HepG2 (cell line): ENCODE data around the gene FUOM. TPM values are rescaled to one million over a fixed set of nuclear protein-coding genes. Genes with fewer than 3 reads are reported as not detected.

Experiments
- DPF2 ChIP-seq: sonication (generic); formaldehyde crosslinking; IDR thresholded peaks from 2 replicates; pipeline ENCODE4 v1.4.0; 2020; ENCODE audit warnings: mild to moderate bottlenecking, low read depth, missing genetic modification reagents, borderline replicate concordance
- ELF3 ChIP-seq: IDR thresholded peaks from 2 replicates; pipeline ENCODE4 v1.6.1; 2016; ENCODE audit warnings: missing genetic modification reagents, missing compliant biosample characterization
- FOXM1 ChIP-seq: sonication (generic); formaldehyde crosslinking; IDR thresholded peaks from 2 replicates; pipeline ENCODE4 v1.5.0; 2020; ENCODE audit warnings: missing genetic modification reagents
- PAXIP1 ChIP-seq: sonication (generic); formaldehyde crosslinking; conservative IDR thresholded peaks from 2 replicates; pipeline ENCODE4 v1.4.0; 2020; ENCODE audit warnings: mild to moderate bottlenecking, missing genetic modification reagents, moderate library complexity
- RAD21 ChIP-seq: fragments of 450-650 bp; formaldehyde crosslinking; IDR thresholded peaks from 2 replicates; pipeline ENCODE4 v1.5.0; 2020; ENCODE audit warnings: mild to moderate bottlenecking
- RFX3 ChIP-seq: IDR thresholded peaks from 2 replicates; pipeline ENCODE4 v1.6.1; 2016; ENCODE audit warnings: missing biosample characterization, missing genetic modification reagents
- SOX6 ChIP-seq, 2 experiments: fragments of 450-650 bp in 1 of 2; sonication (generic) in 1 of 2; formaldehyde crosslinking in 1 of 2; IDR thresholded peaks; 2 replicates each; pipeline versions ENCODE4 v1.4.0 to v1.6.1; 2017 to 2020; ENCODE audit warnings: antibody characterized with exemption in 1 of 2, mild to moderate bottlenecking in 1 of 2, missing genetic modification reagents in 1 of 2
- TAF1 ChIP-seq: sonication (generic); formaldehyde crosslinking; IDR thresholded peaks from 2 replicates; pipeline ENCODE4 v1.4.0; 2020; ENCODE audit warnings: missing genetic modification reagents
- ZFYVE20 ChIP-seq: sonication (generic); formaldehyde crosslinking; IDR thresholded peaks from 2 replicates; pipeline ENCODE4 v1.8.0; 2023; ENCODE audit warnings: low read depth, mild to moderate bottlenecking, moderate library complexity, missing genetic modification reagents, borderline replicate concordance
- ZKSCAN1 ChIP-seq: fragments of 150-350 bp; IDR thresholded peaks from 2 replicates; pipeline ENCODE4 v1.6.1; 2014; ENCODE audit warnings: low read length
- ZNF253 ChIP-seq: sonication (generic); formaldehyde crosslinking; IDR thresholded peaks from 2 replicates; pipeline ENCODE4 v1.8.0; 2022; ENCODE audit warnings: mild to moderate bottlenecking, missing genetic modification reagents, borderline replicate concordance
- ZNF44 ChIP-seq: sonication (generic); formaldehyde crosslinking; IDR thresholded peaks from 2 replicates; pipeline ENCODE4 v1.5.1; 2020; ENCODE audit warnings: mild to moderate bottlenecking, missing genetic modification reagents
- polyA plus RNA-seq, 8 experiments: library from polyadenylated mRNA; depleted of rRNA in 3 of 8; stranded (reverse) in 7 of 8; unstranded in 1 of 8; fragments of >200 nt; fragmentation: Illumina TruSeq in 4 of 8; extraction: Trizol in 4 of 8; gene quantifications; 2 replicates each; pipeline versions ENCODE4 v1.2.1 to v1.2.3, GENCODE V29; 2011 to 2016; ENCODE audit warnings: low read depth in 4 of 8, missing spikeins in 1 of 8, mixed read lengths in 1 of 8; ENCODE audit not compliant: insufficient read depth in 1 of 8
- total RNA-seq, 5 experiments: library from RNA; depleted of rRNA; stranded (reverse); fragments of >200 nt; fragmentation: Illumina TruSeq; extraction: Trizol; gene quantifications; 2 replicates each; pipeline ENCODE4 v1.2.3, GENCODE V29; 2016; ENCODE audit warnings: low read depth in 1 of 5
- TF ChIP-seq, protein P1 (sequence below): sonication (generic); formaldehyde crosslinking; IDR thresholded peaks from 2 replicates; pipeline ENCODE4 v1.4.0; 2020; ENCODE audit warnings: missing genetic modification reagents, borderline replicate concordance
- TF ChIP-seq, protein P2 (sequence below): sonication (generic); formaldehyde crosslinking; IDR thresholded peaks from 2 replicates; pipeline ENCODE4 v1.5.1; 2020; ENCODE audit warnings: missing genetic modification reagents, mild to moderate bottlenecking, borderline replicate concordance
- TF ChIP-seq, protein P3 (sequence below): sonication (generic); formaldehyde crosslinking; IDR thresholded peaks from 2 replicates; pipeline ENCODE4 v1.8.0; 2023; ENCODE audit warnings: mild to moderate bottlenecking, missing genetic modification reagents
- TF ChIP-seq, protein P4 (sequence below): sonication (generic); formaldehyde crosslinking; IDR thresholded peaks from 2 replicates; pipeline ENCODE4 v1.4.0; 2020; ENCODE audit warnings: missing genetic modification reagents, borderline replicate concordance
- TF ChIP-seq, protein P5 (sequence below): sonication (generic); formaldehyde crosslinking; IDR thresholded peaks from 2 replicates; pipeline ENCODE4 v1.4.0; 2020; ENCODE audit warnings: missing genetic modification reagents

Gene FUOM
- total and polyA plus RNA-seq, 2 of the 13 experiments (the other 11 are each of a cell fraction or from before 2014, with no cell fraction given): 27.5 to 60.4 TPM

DNA sequence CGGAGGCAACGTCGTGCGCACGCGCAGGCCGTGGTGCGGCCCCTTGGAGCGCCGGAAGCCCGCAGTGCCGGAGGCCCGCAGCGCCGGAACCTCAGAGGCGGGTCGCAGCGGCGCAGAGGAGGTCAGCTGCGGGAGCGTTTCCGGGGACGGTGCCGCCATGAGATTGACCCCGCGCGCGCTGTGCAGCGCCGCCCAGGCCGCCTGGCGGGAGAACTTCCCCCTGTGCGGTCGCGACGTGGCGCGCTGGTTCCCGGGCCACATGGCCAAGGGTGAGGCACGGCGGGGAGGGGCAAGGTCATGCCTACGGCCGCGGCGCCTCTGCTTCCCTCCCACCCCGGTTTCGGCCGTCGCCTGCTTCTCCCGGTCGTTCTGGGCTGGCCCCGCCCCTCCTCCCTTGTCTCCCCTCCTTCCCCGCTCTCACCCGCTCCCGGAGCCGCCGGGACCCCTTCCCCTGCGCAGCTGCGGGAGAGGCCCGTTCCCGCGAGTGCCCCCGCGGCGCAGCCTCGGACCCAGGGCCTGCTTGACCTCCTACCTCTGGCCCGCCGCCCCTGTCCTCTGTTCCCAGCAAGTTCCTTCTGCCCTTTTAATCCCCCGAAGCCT, 36.3 kb upstream of the FUOM start, which contains the start of gene MTG1 (continued):
- peak; percentile 50 for TF ChIP-seq PAXIP1 (CRISPR knock-in tag)
- peak; percentile 77; the same call in 1 of the 2 replicates for TF ChIP-seq FOXM1 (CRISPR knock-in tag)
- TF ChIP-seq, protein P1, sequence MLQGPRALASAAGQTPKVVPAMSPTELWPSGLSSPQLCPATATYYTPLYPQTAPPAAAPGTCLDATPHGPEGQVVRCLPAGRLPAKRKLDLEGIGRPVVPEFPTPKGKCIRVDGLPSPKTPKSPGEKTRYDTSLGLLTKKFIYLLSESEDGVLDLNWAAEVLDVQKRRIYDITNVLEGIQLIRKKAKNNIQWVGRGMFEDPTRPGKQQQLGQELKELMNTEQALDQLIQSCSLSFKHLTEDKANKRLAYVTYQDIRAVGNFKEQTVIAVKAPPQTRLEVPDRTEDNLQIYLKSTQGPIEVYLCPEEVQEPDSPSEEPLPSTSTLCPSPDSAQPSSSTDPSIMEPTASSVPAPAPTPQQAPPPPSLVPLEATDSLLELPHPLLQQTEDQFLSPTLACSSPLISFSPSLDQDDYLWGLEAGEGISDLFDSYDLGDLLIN (CRISPR knock-in tag): peak; percentile 82; the same call in 1 of the 2 replicates
- no peak for TF ChIP-seq RFX3 (CRISPR knock-in tag)
- no peak for TF ChIP-seq SOX6 (IDR thresholded peaks at IDR 0.05)
- peak; percentile 48 for TF ChIP-seq SOX6 (CRISPR knock-in tag; IDR thresholded peaks at IDR 0.05)
- peak; percentile 79 for TF ChIP-seq ELF3 (CRISPR knock-in tag)
- no peak for TF ChIP-seq ZNF44 (CRISPR knock-in tag)
- TF ChIP-seq ZNF253 (CRISPR knock-in tag): peak; percentile 84; the same call in 1 of the 2 replicates
- no peak for TF ChIP-seq DPF2 (CRISPR knock-in tag)
- TF ChIP-seq, protein P2, sequence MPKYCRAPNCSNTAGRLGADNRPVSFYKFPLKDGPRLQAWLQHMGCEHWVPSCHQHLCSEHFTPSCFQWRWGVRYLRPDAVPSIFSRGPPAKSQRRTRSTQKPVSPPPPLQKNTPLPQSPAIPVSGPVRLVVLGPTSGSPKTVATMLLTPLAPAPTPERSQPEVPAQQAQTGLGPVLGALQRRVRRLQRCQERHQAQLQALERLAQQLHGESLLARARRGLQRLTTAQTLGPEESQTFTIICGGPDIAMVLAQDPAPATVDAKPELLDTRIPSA (CRISPR knock-in tag): no peak; the same call in 1 of the 2 replicates
- TF ChIP-seq ZFYVE20 (CRISPR knock-in tag): 0 out of 2 replicates have a peak, but pooled peaks have one; percentile 43
- TF ChIP-seq ZKSCAN1: no peak
- TF ChIP-seq RAD21: peak; percentile 73; the same call in 1 of the 2 replicates
- peak; percentile 95 for TF ChIP-seq TAF1
- TF ChIP-seq, protein P3, sequence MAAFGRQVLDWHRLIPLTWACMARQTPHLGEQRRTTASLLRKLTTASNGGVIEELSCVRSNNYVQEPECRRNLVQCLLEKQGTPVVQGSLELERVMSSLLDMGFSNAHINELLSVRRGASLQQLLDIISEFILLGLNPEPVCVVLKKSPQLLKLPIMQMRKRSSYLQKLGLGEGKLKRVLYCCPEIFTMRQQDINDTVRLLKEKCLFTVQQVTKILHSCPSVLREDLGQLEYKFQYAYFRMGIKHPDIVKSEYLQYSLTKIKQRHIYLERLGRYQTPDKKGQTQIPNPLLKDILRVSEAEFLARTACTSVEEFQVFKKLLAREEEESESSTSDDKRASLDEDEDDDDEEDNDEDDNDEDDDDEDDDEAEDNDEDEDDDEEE (CRISPR knock-in tag): peak; percentile 96
- TF ChIP-seq, protein P4, sequence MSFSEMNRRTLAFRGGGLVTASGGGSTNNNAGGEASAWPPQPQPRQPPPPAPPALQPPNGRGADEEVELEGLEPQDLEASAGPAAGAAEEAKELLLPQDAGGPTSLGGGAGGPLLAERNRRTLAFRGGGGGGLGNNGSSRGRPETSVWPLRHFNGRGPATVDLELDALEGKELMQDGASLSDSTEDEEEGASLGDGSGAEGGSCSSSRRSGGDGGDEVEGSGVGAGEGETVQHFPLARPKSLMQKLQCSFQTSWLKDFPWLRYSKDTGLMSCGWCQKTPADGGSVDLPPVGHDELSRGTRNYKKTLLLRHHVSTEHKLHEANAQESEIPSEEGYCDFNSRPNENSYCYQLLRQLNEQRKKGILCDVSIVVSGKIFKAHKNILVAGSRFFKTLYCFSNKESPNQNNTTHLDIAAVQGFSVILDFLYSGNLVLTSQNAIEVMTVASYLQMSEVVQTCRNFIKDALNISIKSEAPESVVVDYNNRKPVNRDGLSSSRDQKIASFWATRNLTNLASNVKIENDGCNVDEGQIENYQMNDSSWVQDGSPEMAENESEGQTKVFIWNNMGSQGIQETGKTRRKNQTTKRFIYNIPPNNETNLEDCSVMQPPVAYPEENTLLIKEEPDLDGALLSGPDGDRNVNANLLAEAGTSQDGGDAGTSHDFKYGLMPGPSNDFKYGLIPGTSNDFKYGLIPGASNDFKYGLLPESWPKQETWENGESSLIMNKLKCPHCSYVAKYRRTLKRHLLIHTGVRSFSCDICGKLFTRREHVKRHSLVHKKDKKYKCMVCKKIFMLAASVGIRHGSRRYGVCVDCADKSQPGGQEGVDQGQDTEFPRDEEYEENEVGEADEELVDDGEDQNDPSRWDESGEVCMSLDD (CRISPR knock-in tag): no peak
- TF ChIP-seq, protein P5, sequence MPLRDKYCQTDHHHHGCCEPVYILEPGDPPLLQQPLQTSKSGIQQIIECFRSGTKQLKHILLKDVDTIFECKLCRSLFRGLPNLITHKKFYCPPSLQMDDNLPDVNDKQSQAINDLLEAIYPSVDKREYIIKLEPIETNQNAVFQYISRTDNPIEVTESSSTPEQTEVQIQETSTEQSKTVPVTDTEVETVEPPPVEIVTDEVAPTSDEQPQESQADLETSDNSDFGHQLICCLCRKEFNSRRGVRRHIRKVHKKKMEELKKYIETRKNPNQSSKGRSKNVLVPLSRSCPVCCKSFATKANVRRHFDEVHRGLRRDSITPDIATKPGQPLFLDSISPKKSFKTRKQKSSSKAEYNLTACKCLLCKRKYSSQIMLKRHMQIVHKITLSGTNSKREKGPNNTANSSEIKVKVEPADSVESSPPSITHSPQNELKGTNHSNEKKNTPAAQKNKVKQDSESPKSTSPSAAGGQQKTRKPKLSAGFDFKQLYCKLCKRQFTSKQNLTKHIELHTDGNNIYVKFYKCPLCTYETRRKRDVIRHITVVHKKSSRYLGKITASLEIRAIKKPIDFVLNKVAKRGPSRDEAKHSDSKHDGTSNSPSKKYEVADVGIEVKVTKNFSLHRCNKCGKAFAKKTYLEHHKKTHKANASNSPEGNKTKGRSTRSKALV (CRISPR knock-in tag): peak; percentile 76; the same call in 1 of the 2 replicates
